ENCODE data around the gene SPECC1.

GRCh38 chr17:20302246-20302917 lies 293.2 kb downstream of the SPECC1 start:
- TF ChIP-seq POLR2A (IDR thresholded peaks at IDR 0.05; ENCODE audit: low read depth, low read length) (no peak), BHLHE40 (IDR thresholded peaks at IDR 0.05; ENCODE audit: low read depth, low read length) (no peak), NFE2L2 (IDR thresholded peaks at IDR 0.05; ENCODE audit: low read depth, low read length) (no peak), USF2 (IDR thresholded peaks at IDR 0.05; ENCODE audit: low read depth, low read length) (no peak), CTCF (conservative IDR thresholded peaks at IDR 0.05; ENCODE audit: low read depth, low read length) (no peak), RFX5 (IDR thresholded peaks at IDR 0.05; ENCODE audit: low read depth, low read length) (no peak), FOS (IDR thresholded peaks at IDR 0.05; ENCODE audit: low read depth, low read length) (no peak), ELK1 (IDR thresholded peaks at IDR 0.05; ENCODE audit: borderline replicate concordance, low read depth, low read length) (no peak), MAFK (IDR thresholded peaks at IDR 0.05; ENCODE audit: low read depth, low read length) (no peak), RCOR1 (IDR thresholded peaks at IDR 0.05; ENCODE audit: insufficient replicate concordance, low read length) (no peak), MXI1 (IDR thresholded peaks at IDR 0.05; ENCODE audit: borderline replicate concordance, low read depth, low read length) (no peak), SMC3 (IDR thresholded peaks at IDR 0.05; ENCODE audit: low read depth, low read length) (no peak)

All from IMR-90 (cell line).